ENCODE measurements around the gene LRRC56.

GRCh38 chr11:506995-507726, 30.2 kb upstream of the LRRC56 start, which contains the start of gene RNH1:
- TF ChIP-seq TCF7L2 (IDR thresholded peaks at IDR 0.05; ENCODE audit: borderline replicate concordance, low read depth, low read length) = no peak
- TF ChIP-seq KLF16 (tag by site-specific recombination; IDR thresholded peaks at IDR 0.05) = no peak

All from HEK293 (cell line).